ENCODE data around the gene BBOF1. TPM values are rescaled to one million over a fixed set of nuclear protein-coding genes. Genes with fewer than 3 reads are reported as not detected.

Gene BBOF1
- total and polyA plus RNA-seq, 2 of the 8 experiments (the other 6 are each of a cell fraction or from before 2014, with no cell fraction given), result 0.26 to 0.60 TPM

- Histone ChIP-seq H3K4me1 (replicated peaks in 1 of 4; ENCODE audit: control insufficient read depth in 3 of 4, insufficient read depth in 4 of 4, low read length in 3 of 4) (no peaks in the 10 kb centered on the region), H2BK15ac (ENCODE audit: low read length) (no peak overlapping the region), H3K18ac (ENCODE audit: extremely low read depth, low read length) (no peak overlapping the region), H3K4me3 (ENCODE audit: extremely low read depth in 1 of 4, insufficient read depth in 2 of 4, low read depth in 3 of 4, low read length in 4 of 4) (no peak overlapping the region), H3K36me3 (ENCODE audit: control insufficient read depth in 2 of 4, insufficient read depth in 4 of 4, low read length in 3 of 4) (no peaks in the 10 kb centered on the region), H2BK20ac (ENCODE audit: low read length) (no peak overlapping the region), H4K91ac (replicated peaks; ENCODE audit: insufficient read length, low read length) (no peak overlapping the region), H3K9me3 (ENCODE audit: insufficient read depth in 2 of 2, low read depth in 1 of 2, low read length in 1 of 2) (no peaks in the 10 kb centered on the region), H3K23ac (ENCODE audit: insufficient read length) (no peak overlapping the region), H4K20me1 (replicated peaks in 1 of 2; ENCODE audit: control insufficient read depth in 1 of 2, insufficient read depth in 2 of 2, low read length in 2 of 2) (no peaks in the 10 kb centered on the region), H3K14ac (ENCODE audit: insufficient read length) (no peak overlapping the region), H4K5ac (ENCODE audit: insufficient read length, low read depth, low read length) (no peak overlapping the region), H2AK5ac (ENCODE audit: low read depth, low read length) (no peak overlapping the region), H2AFZ (ENCODE audit: low read length) (no peak overlapping the region), H3K56ac (replicated peaks; ENCODE audit: insufficient read length, low read depth, low read length) (no peak overlapping the region), H3K4me2 (ENCODE audit: insufficient read depth in 1 of 2, low read depth in 2 of 2, low read length in 2 of 2) (no peak overlapping the region), H2BK5ac (ENCODE audit: low read depth, low read length) (no peak overlapping the region), H3K9ac (replicated peaks in 1 of 4; ENCODE audit: extremely low read depth in 1 of 4, low read depth in 3 of 4, low read length in 3 of 4) (no peak overlapping the region), H2BK12ac (ENCODE audit: low read depth, low read length) (no peak overlapping the region), H3K27me3 (replicated peaks in 1 of 4; ENCODE audit: control insufficient read depth in 3 of 4, extremely low read depth in 1 of 4, insufficient read depth in 3 of 4, low read length in 3 of 4) (no peaks in the 10 kb centered on the region), H2BK120ac (replicated peaks; ENCODE audit: low read depth, low read length) (no peak overlapping the region), H3K23me2 (ENCODE audit: low read depth, low read length) (no peaks in the 10 kb centered on the region), H4K8ac (ENCODE audit: extremely low read depth, insufficient read depth, low read length) (no peak overlapping the region), H3K79me2 (ENCODE audit: control insufficient read depth in 1 of 2, insufficient read depth in 2 of 2, low read length in 2 of 2) (no peaks in the 10 kb centered on the region), H3K4ac (replicated peaks; ENCODE audit: insufficient read length, low read depth, low read length) (no peak overlapping the region), H3K27ac (ENCODE audit: low read depth, low read length) (no peak overlapping the region), H3K79me1 (ENCODE audit: low read depth, low read length) (no peaks in the 10 kb centered on the region)
- CTCF ChIA-PET (ENCODE audit: partially characterized antibody), result interaction anchor here (1.6 to 2.7 kb wide), 2 partner anchors 14 to 78 kb away, joined by 6 to 9 read pairs; no protein-coding TSS in a partner anchor
- DNase-seq (ENCODE audit: low read depth in 1 of 2, low spot score in 2 of 2) (no peak), FAIRE-seq (no peak)
- POLR2A ChIA-PET (ENCODE audit: partially characterized antibody), result no interaction called here
- 78% methylated on average over 3 of the region's 3 CpGs; no CpG with 5 or more reads in 1 of the 2 experiments for WGBS, 2 experiments (ENCODE audit: extremely low coverage in 1 of 2, insufficient coverage in 1 of 2, insufficient read length in 1 of 2, insufficient replicate concordance in 2 of 2, low coverage in 1 of 2, low lambda C conversion rate in 2 of 2, missing lambda C conversion rate in 1 of 2)
- no peak for TF ChIP-seq HDAC6 (IDR thresholded peaks at IDR 0.05; ENCODE audit: low read depth, low read length)
- TF ChIP-seq SP2 (IDR thresholded peaks at IDR 0.05; ENCODE audit: low read length), result no peak
- no peak for TF ChIP-seq RBBP5 (IDR thresholded peaks at IDR 0.05; ENCODE audit: borderline replicate concordance, low read depth, low read length)
- TF ChIP-seq, protein P1, sequence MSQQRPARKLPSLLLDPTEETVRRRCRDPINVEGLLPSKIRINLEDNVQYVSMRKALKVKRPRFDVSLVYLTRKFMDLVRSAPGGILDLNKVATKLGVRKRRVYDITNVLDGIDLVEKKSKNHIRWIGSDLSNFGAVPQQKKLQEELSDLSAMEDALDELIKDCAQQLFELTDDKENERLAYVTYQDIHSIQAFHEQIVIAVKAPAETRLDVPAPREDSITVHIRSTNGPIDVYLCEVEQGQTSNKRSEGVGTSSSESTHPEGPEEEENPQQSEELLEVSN (IDR thresholded peaks at IDR 0.05), result no peak
- TF ChIP-seq ASH2L (IDR thresholded peaks at IDR 0.05; ENCODE audit: low read length), result no peak
- TF ChIP-seq NANOG (IDR thresholded peaks at IDR 0.05; ENCODE audit: insufficient read depth, low read depth, low read length, poor library complexity, severe bottlenecking), result no peak
- TF ChIP-seq CTBP2 (IDR thresholded peaks at IDR 0.05; ENCODE audit: borderline replicate concordance, insufficient read depth, insufficient read length, low read length), result no peak
- TF ChIP-seq BCL11A (IDR thresholded peaks at IDR 0.05; ENCODE audit: low read depth in 2 of 2, low read length in 2 of 2), result no peak
- no peak for TF ChIP-seq RAD21 (IDR thresholded peaks at IDR 0.05 in 1 of 2, conservative IDR thresholded peaks at IDR 0.05 in 1 of 2; ENCODE audit: low read depth in 2 of 2, low read length in 2 of 2)
- no peak for TF ChIP-seq USF2 (IDR thresholded peaks at IDR 0.05; ENCODE audit: low read length)
- no peak for TF ChIP-seq CHD2 (IDR thresholded peaks at IDR 0.05; ENCODE audit: low read length)
- TF ChIP-seq EP300 (IDR thresholded peaks at IDR 0.05; ENCODE audit: borderline replicate concordance in 1 of 2, low read depth in 2 of 2, low read length in 2 of 2), result no peak
These were observed 15.4 kb downstream of the BBOF1 start for GRCh38 chr14:74034572-74034971.
